Activated naive CD4-positive, alpha-beta T cell treated with anti-CD3 and anti-CD28 coated beads for 36 hours (primary cell): ENCODE data around the gene ICA1. TPM values are rescaled to one million over a fixed set of nuclear protein-coding genes. Genes with fewer than 3 reads are reported as not detected.
"Not testable (repeated sequence)": the region's sequence is repeated elsewhere in the genome, so short reads cannot be mapped to it uniquely, and the experiment has no call there.

Experiments
- CTCF ChIA-PET: fragments of 350-600 bp; sonication (Branson Sonifier 250); formaldehyde crosslinking; loops from one replicate; lab custom pipeline; 2021; ENCODE audit warnings: antibody characterized with exemption; lab: Charles Lee
- DNase-seq: peaks from one replicate; pipeline ENCODE4 v3.0.0-alpha.2; 2020
- H3K27ac Mint-ChIP-seq: one replicate; pipeline ENCODE4 v1.8.0; 2021; ENCODE audit warnings: mild to moderate bottlenecking, mixed read lengths
- H3K27me3 Mint-ChIP-seq: one replicate; pipeline ENCODE4 v1.8.0; 2021; ENCODE audit warnings: low read depth, mixed read lengths
- H3K36me3 Mint-ChIP-seq: one replicate; pipeline ENCODE4 v1.8.0; 2021; ENCODE audit warnings: low read depth, mixed read lengths
- H3K4me1 Mint-ChIP-seq: one replicate; pipeline ENCODE4 v1.8.0; 2021; ENCODE audit warnings: low read depth, mixed read lengths
- H3K4me3 Mint-ChIP-seq: one replicate; pipeline ENCODE4 v1.8.0; 2021; ENCODE audit warnings: mild to moderate bottlenecking, moderate library complexity, mixed read lengths
- H3K9me3 Mint-ChIP-seq: one replicate; pipeline ENCODE4 v1.8.0; 2021; ENCODE audit warnings: mixed read lengths
- intact Hi-C: fragments of 100-400 bp; cut with micrococcal nuclease; formaldehyde crosslinking; loops from one replicate; pipeline ENCODE4 v1.15.1; 2023
- total RNA-seq, 2 experiments: library from RNA; stranded (reverse); gene quantifications; one replicate each; pipeline ENCODE4 v1.2.3, GENCODE V29; 2021

The ICA1 gene
- total RNA-seq, 2 experiments from 2014 or later = 0.94 to 1.1 TPM

DNA sequence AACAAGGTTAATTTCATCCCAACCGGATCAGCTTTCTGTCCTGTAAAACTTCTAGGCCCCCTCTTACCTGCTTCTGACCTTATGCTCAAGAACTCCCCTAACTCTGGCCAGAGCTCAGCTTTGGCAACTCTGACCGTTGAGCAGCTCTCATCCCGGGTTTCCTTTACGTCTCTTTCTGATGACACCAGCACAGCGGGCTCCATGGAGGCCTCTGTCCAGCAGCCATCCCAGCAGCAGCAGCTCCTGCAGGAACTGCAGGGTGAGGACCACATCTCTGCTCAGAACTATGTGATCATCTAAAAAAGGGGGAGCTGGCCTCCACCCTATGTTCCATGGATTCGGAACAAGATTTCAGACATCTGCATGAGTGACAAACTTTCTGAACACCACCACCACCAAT is 175.7 kb downstream of the ICA1 start:
- H3K36me3 Mint-ChIP-seq = peaks cover 9% of the 10 kb centered on the region
- CTCF ChIA-PET = interaction anchor here (0.9 kb wide), 1 partner anchor 321 kb away, joined by 3 read pairs; no protein-coding TSS in a partner anchor
- H3K4me1 Mint-ChIP-seq = no peaks in the 10 kb centered on the region
- H3K27me3 Mint-ChIP-seq = no peaks in the 10 kb centered on the region
- DNase-seq = no peak
- H3K9me3 Mint-ChIP-seq = no peaks in the 10 kb centered on the region
- H3K27ac Mint-ChIP-seq = no peak overlapping the region
- H3K4me3 Mint-ChIP-seq = no peak overlapping the region
- intact Hi-C loops = no loop called here

DNA sequence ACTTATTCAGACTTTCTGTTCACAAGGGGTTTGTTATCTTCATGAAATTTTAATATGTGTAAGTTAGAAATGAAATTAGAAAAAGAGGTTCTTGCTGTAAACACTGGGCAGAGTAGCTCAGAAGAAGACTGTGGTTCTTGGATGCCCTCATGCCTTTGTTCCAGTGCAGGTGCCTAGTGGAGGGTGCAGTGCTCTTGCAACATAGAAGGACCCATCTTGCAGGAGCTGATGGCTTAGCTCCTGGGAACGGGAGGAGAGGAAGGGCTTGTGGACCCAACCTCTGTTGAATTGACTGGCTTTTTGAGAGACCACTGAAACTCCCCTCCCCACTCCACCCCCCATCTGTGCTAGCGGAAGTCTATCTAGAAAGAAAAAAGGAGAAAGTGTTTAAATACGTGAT is 176.5 kb downstream of the ICA1 start:
- H3K36me3 Mint-ChIP-seq = peaks cover 9% of the 10 kb centered on the region
- no peak for DNase-seq
- H3K4me3 Mint-ChIP-seq = no peak overlapping the region
- CTCF ChIA-PET = interaction anchor here (1.4 kb wide), 1 partner anchor 12 kb away, joined by 4 read pairs; no protein-coding TSS in a partner anchor
- no peaks in the 10 kb centered on the region for H3K9me3 Mint-ChIP-seq
- H3K27me3 Mint-ChIP-seq = no peaks in the 10 kb centered on the region
- H3K27ac Mint-ChIP-seq = no peak overlapping the region
- no peaks in the 10 kb centered on the region for H3K4me1 Mint-ChIP-seq
- intact Hi-C loops = no loop called here

DNA sequence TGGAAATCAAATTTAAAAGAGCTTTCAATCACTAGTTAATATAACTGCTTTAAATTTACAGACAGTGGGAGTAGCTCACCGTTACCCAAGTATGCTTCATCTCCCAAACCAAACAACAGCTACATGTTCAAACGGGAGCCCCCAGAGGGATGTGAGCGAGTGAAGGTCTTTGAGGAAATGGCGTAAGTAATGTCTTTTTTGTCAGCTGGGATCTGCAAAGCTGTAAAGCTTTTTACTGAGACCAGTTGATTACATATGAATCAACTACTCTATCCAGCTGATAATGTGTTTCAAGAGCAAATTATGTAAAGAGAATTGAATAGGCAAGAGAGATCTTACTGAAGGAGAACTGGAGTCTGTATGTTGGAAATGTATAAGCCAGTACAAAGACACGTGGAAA is 177.1 kb downstream of the ICA1 start:
- no peak for DNase-seq
- intact Hi-C loops = no loop called here
- no peak overlapping the region for H3K4me3 Mint-ChIP-seq
- no peaks in the 10 kb centered on the region for H3K4me1 Mint-ChIP-seq
- no peaks in the 10 kb centered on the region for H3K9me3 Mint-ChIP-seq
- H3K36me3 Mint-ChIP-seq = peaks cover 9% of the 10 kb centered on the region
- CTCF ChIA-PET = interaction anchor here (0.7 to 1.4 kb wide), 2 partner anchors 12 to 201 kb away, joined by 3 to 4 read pairs; no protein-coding TSS in a partner anchor
- no peaks in the 10 kb centered on the region for H3K27me3 Mint-ChIP-seq
- no peak overlapping the region for H3K27ac Mint-ChIP-seq

DNA sequence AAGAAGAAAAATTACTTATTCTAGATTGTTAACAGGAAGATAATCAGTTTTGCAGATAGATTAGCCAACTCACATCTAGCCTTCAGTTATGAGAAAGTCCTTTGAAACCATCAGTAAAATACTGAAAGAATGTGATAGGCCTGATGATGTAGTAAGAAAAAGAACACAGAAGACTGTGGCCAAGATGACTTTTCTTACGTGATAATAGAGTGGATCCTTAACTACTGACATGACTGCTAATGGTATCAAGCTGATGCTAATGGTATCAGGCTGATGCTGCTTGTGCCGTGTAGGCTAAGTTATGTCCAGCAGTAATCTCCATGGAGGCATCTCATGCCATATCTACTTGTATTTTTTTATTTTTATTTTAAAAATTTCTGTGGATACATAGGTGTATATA is 179.2 kb downstream of the ICA1 start:
- Mint-ChIP-seq H3K4me1 (no peaks in the 10 kb centered on the region), H3K27me3 (no peaks in the 10 kb centered on the region), H3K9me3 (no peaks in the 10 kb centered on the region), H3K27ac (no peak overlapping the region), H3K4me3 (no peak overlapping the region), H3K36me3 (peaks cover 10% of the 10 kb centered on the region)
- CTCF ChIA-PET = no interaction called here
- DNase-seq = no peak
- intact Hi-C loops = no loop called here

DNA sequence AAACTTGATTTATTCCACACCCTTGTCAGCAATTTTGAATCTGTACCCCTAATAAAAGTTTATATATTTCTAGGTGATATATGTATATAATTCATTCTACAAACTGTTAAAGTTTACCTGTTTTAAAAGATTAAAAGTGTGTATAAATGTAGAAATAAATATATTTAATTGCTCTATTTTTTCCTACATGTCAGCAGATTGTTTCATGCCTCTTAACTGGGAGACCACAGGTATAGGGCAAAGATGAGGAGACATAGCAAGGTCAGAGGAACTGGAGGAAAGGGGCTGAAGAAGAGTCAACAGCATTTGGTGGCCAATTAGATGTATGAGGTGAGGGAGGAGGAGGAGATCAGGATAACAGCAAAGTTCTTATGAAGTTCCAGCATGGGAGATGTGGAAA is 183.5 kb downstream of the ICA1 start:
- Mint-ChIP-seq H3K36me3 (peaks cover 3% of the 10 kb centered on the region), H3K4me3 (no peak overlapping the region), H3K27ac (no peak overlapping the region), H3K9me3 (no peaks in the 10 kb centered on the region), H3K27me3 (no peaks in the 10 kb centered on the region), H3K4me1 (peaks cover 3% of the 10 kb centered on the region)
- intact Hi-C loops = no loop called here
- CTCF ChIA-PET = no interaction called here
- no peak for DNase-seq

DNA sequence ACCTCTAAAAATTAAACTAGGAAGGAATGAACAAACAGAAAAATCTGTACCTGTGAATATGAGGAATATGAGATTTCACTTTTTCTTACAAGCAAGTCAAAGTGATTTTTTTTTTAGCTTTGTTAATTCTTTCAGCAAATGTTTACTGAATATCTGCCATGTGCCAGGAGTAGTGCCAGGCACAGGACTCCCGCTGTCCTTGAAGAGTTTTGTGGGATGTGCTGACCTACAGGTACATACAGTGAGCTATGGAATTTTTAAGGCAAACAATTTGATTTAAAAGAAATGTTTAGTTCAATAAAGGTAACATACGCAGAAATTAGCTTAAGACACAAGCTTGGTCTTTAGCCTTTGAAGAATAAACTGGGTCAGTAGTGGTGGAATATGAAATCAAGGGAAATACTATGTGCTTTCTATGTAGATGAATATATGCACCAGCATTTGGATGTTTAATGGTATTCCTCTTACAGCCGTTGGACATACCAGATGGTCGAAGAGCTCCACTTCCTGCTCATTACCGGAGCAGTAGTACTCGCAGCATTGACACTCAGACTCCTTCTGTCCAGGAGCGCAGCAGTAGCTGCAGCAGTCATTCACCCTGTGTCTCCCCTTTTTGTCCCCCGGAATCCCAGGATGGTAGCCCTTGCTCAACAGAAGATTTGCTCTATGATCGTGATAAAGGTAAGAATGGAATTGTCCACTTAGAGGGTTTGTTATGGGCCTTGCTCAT is 191.4 kb downstream of the ICA1 start:
- Mint-ChIP-seq H3K4me1 (peaks cover 19% of the 10 kb centered on the region), H3K36me3 (peaks cover 7% of the 10 kb centered on the region), H3K4me3 (no peak overlapping the region), H3K27me3 (no peaks in the 10 kb centered on the region), H3K27ac (no peak overlapping the region), H3K9me3 (no peaks in the 10 kb centered on the region)
- DNase-seq = no peak
- CTCF ChIA-PET = interaction anchor here (0.6 to 1.2 kb wide), 3 partner anchors 19 to 207 kb away, joined by 3 to 5 read pairs (median 3); no protein-coding TSS in a partner anchor
- intact Hi-C loops = no loop called here

DNA sequence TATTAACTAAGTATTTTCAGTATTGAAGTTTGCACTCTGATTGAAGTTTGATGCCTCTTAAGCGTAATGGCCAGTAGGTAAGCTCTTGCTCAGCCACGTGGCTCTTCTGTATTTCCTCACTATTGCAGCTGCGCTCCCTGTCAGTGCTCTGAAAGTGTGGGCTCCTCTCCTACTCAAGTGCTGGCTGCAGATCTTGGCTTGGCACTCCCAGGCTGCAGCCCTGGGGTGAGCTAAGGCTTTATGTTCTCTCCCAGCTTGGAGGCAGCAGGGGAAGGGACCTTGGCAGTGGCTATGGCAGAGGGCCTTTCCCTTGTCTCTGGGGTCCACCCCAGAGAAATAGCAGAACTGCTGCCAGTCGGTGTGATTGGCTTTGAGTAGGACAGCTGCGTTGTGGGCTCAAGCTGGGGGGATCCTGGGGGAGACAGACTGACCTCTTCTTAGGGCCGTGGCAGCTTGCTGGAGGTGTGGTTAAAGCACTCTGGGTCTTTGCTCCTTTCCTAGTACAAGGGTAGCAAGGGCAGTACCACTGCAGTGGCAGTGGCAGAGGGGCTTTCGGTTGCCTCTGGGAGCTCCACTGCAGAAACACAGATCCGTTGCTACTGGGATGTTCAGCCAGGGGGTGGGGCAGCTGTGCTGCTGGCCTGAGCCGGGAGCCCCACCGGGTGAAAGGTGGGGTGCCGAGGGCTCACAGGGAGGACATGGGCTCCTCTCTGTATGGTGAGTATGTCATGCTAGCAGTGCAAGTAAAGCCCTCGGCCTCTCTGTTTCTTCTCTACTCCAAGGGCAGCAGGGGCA is 192.9 kb downstream of the ICA1 start:
- Mint-ChIP-seq H3K27me3 (no peaks in the 10 kb centered on the region), H3K4me1 (peaks cover 24% of the 10 kb centered on the region), H3K36me3 (peaks cover 15% of the 10 kb centered on the region), H3K4me3 (no peak overlapping the region), H3K27ac (no peak overlapping the region), H3K9me3 (no peaks in the 10 kb centered on the region)
- no peak for DNase-seq
- intact Hi-C loops = no loop called here
- CTCF ChIA-PET = no interaction called here

DNA sequence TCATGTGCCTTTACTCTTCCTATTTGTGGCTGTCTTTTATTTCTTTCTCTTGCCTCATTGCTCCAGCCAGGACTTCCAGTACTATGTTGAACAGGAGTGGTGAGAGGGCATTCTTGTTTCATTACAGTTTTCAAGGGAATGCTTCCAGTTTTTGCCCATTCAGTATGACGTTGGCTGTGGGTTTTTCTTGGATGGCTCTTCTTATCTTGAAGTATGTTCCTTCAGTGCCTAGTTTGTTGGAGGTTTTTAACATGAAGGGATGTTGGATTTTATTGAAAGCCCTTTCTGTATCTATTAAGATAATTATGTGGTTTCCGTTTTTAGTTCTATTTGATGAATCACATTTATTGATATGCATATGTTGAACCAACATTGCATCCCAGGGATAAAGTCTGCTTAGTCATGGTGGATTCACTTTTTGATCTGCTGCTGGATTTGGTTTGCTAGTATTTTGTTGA is 196.6 kb downstream of the ICA1 start:
- Mint-ChIP-seq H3K4me1 (peaks cover 23% of the 10 kb centered on the region), H3K36me3 (peaks cover 25% of the 10 kb centered on the region), H3K4me3 (no peak overlapping the region), H3K27ac (no peak overlapping the region), H3K9me3 (no peaks in the 10 kb centered on the region), H3K27me3 (no peaks in the 10 kb centered on the region)
- intact Hi-C loops = no loop called here
- DNase-seq = no peak
- CTCF ChIA-PET = no interaction called here

DNA sequence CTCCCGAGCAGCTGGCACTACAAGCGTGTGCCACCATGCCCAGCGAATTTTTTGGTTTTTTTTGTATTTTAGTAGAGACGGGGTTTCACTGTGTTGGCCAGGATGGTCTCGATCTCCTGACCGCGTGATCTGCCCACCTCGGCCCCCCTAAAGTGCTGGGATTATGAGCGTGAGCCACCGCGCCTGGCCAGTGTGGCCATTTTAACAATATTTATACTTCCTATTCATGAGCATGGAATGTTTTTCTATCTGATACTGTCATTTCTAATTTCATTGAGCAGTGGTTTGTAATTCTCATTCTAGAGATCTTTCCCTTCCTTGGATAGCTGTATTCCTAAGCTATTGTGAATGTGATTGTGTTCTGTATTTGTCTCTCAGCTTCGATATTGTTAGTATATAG is 197.1 kb downstream of the ICA1 start:
- no peak overlapping the region for H3K4me3 Mint-ChIP-seq
- peaks cover 27% of the 10 kb centered on the region for H3K36me3 Mint-ChIP-seq
- H3K4me1 Mint-ChIP-seq = peaks cover 23% of the 10 kb centered on the region
- DNase-seq = no peak
- CTCF ChIA-PET = no interaction called here
- H3K9me3 Mint-ChIP-seq = no peaks in the 10 kb centered on the region
- H3K27ac Mint-ChIP-seq = no peak overlapping the region
- intact Hi-C loops = no loop called here
- H3K27me3 Mint-ChIP-seq = no peaks in the 10 kb centered on the region

DNA sequence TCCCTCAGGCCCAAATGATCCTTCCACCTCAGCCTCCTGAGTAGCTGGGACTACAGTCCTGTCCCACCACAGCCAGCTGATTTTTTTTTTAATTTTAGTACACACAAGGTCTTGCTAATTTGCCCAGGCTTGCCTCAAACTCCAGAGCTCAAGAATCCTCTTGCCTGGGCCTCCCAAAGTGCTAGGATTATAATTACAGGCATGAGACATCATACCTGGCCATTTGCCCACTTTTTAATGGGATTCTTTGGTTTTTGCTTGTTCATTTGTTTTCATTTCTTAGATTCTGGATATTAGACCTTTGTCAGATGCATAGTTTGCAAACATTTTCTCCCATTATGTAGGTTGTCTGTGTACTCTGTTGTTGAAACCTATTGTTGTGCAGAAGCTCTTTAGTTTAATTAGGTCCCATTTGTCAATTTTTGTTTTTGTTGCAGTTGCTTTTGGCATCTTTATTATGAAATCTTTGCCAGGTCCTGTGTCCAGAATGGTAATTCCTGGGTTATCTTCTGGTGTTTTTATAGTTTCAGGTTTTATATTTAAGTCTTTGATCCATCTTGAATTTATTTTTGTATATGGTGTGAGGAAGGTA is 198.2 kb downstream of the ICA1 start:
- Mint-ChIP-seq H3K9me3 (no peaks in the 10 kb centered on the region), H3K4me1 (peaks cover 25% of the 10 kb centered on the region), H3K36me3 (peaks cover 27% of the 10 kb centered on the region), H3K27ac (no peak overlapping the region), H3K27me3 (no peaks in the 10 kb centered on the region), H3K4me3 (no peak overlapping the region)
- CTCF ChIA-PET = no interaction called here
- DNase-seq = no peak
- intact Hi-C loops = no loop called here

DNA sequence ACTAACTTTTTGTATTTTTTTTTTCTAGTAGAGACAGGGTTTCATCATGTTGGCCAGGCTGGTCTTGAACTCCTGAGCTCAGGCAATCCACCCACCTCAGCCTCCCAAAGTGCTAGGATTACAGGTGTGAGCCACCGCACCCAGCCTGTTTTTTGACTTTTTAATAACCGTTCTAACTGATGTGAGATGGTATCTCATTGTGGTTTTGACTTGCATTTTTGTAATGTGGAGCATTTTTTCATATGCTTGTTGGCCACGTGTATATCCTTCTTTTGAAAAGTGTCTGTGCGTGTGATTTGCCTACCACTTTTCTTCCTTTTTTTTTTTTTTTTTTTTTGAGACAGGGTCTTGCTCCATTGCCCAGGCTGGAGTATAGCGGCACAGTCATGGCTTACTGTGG is 198.7 kb downstream of the ICA1 start:
- DNase-seq, H3K27ac Mint-ChIP-seq, intact Hi-C loops, CTCF ChIA-PET, H3K27me3 Mint-ChIP-seq, H3K9me3 Mint-ChIP-seq, H3K4me3 Mint-ChIP-seq: not testable (repeated sequence)
- H3K36me3 Mint-ChIP-seq = peaks cover 27% of the 10 kb centered on the region
- H3K4me1 Mint-ChIP-seq = peaks cover 22% of the 10 kb centered on the region
